Mammary epithelial cell (primary cell): ENCODE measurements around the gene LRMDA.

Source experiments
- EZH2 ChIP-seq: IDR thresholded peaks from 2 replicates; pipeline ENCODE4 v1.6.1; 2012; ENCODE audit warnings: low read length, inconsistent platforms, borderline replicate concordance
- TF ChIP-seq, protein P1 (sequence below), 2 donors: IDR thresholded peaks in 1 of 2; conservative IDR thresholded peaks in 1 of 2; 2 replicates each; pipeline ENCODE4 v1.5.1; 2011 to 2012; ENCODE audit warnings: inconsistent platforms in 2 of 2, low read length in 2 of 2, mild to moderate bottlenecking in 2 of 2, control low read depth in 1 of 2, low read depth in 1 of 2; ENCODE audit not compliant: insufficient read depth in 1 of 2; ENCODE audit errors: extremely low read depth in 1 of 2

DNA sequence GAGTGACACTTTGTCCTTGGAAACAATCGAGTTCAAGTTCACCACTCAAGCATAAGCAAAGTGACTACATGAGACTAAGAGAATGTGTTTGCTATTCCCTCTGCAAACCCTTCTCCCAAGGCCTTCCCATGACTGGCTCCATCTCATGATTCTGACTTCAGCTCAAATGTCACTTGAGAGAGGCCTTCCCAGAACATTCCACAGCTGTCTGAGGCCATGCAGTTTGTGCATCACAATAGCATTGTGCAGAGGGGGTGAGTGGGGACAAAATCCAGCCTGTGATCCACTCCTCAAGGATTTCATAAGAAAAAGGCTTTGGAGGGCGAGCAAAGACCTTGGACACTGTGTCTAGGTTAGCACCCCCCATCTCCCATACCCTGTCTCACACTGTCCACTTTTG, 6.9 kb upstream of the LRMDA start:
- TF ChIP-seq, protein P1, sequence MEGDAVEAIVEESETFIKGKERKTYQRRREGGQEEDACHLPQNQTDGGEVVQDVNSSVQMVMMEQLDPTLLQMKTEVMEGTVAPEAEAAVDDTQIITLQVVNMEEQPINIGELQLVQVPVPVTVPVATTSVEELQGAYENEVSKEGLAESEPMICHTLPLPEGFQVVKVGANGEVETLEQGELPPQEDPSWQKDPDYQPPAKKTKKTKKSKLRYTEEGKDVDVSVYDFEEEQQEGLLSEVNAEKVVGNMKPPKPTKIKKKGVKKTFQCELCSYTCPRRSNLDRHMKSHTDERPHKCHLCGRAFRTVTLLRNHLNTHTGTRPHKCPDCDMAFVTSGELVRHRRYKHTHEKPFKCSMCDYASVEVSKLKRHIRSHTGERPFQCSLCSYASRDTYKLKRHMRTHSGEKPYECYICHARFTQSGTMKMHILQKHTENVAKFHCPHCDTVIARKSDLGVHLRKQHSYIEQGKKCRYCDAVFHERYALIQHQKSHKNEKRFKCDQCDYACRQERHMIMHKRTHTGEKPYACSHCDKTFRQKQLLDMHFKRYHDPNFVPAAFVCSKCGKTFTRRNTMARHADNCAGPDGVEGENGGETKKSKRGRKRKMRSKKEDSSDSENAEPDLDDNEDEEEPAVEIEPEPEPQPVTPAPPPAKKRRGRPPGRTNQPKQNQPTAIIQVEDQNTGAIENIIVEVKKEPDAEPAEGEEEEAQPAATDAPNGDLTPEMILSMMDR (conservative IDR thresholded peaks at IDR 0.05 in 1 of 2, IDR thresholded peaks at IDR 0.05 in 1 of 2; ENCODE audit: extremely low read depth in 1 of 2, insufficient read depth in 1 of 2, low read depth in 1 of 2, low read length in 2 of 2), result no peak
- TF ChIP-seq EZH2, result no peak
